HFF-Myc (cell line): ENCODE results near the gene CTR9.
A peak's percentile ranks its signal among the peaks of the same experiment; 100 is the strongest.
"Not testable (repeated sequence)": the region's sequence is repeated elsewhere in the genome, so short reads cannot be mapped to it uniquely, and the experiment has no call there.

Experiments
- DNase-seq: peaks from one replicate; pipeline ENCODE4 v3.0.0-alpha.2; 2011; ENCODE audit warnings: low read depth; ENCODE audit errors: extremely low read depth
- H3K4me3 ChIP-seq: replicated peaks from 2 replicates; pipeline ENCODE4 v1.5.1; 2011; ENCODE audit warnings: low read depth, mild to moderate bottlenecking, control low read depth, low read length
- CTCF ChIP-seq: IDR thresholded peaks from 2 replicates; pipeline ENCODE4 v1.5.1; 2012; ENCODE audit warnings: mild to moderate bottlenecking, low read depth, low read length, control low read depth; ENCODE audit errors: missing control alignments

The CTR9 gene

GRCh38 chr11:10808553-10809372, 57.7 kb downstream of the CTR9 start, which contains the start of gene EIF4G2:
Gene EIF4G2 (minus strand): TSS chr11:10808926.
- TF ChIP-seq CTCF: no peak
- DNase-seq: peak; percentile 97
- H3K4me3 ChIP-seq: peak within 1 kb of the TSS; percentile 95

- DNase-seq: peak; percentile 29
- TF ChIP-seq CTCF: no peak
Observed at GRCh38 chr11:10809373-10810160, 58.5 kb downstream of the CTR9 start.

GRCh38 chr11:10813945-10814344, 62.9 kb downstream of the CTR9 start:
- no peak for DNase-seq
- no peak for TF ChIP-seq CTCF
- H3K4me3 ChIP-seq: no peak overlapping the region

More at GRCh38 chr11:10809373-10810160, 58.5 kb downstream of the CTR9 start:
- H3K4me3 ChIP-seq: peak overlapping the region; percentile 95

- H3K4me3 ChIP-seq: no peak overlapping the region
- no peak for TF ChIP-seq CTCF
- peak; percentile 58 for DNase-seq
Observed at GRCh38 chr11:10818594-10818993, 67.5 kb downstream of the CTR9 start.

GRCh38 chr11:10822491-10822890, 71.4 kb downstream of the CTR9 start:
- not testable (repeated sequence) for H3K4me3 ChIP-seq, DNase-seq

- no peak overlapping the region for H3K4me3 ChIP-seq
- no peak for DNase-seq
- no peak for TF ChIP-seq CTCF
Observed at GRCh38 chr11:10823152-10823579, 72.1 kb downstream of the CTR9 start.

- DNase-seq: no peak
- no peak for TF ChIP-seq CTCF
- no peak overlapping the region for H3K4me3 ChIP-seq
Observed at GRCh38 chr11:10824888-10825287, 73.8 kb downstream of the CTR9 start.
